Tibial nerve (tissue), 4 donors: ENCODE results near the gene SALL1. TPM values are rescaled to one million over a fixed set of nuclear protein-coding genes. Genes with fewer than 3 reads are reported as not detected.

ENCODE experiments used
- DNase-seq, 2 donors: peaks; one replicate each; pipeline ENCODE4 v3.0.0-alpha.2; 2019; ENCODE audit warnings: low spot score in 2 of 2
- H3K27ac ChIP-seq, 4 donors: fragments of 200-600 bp; sonication (generic) in 3 of 4; one replicate each; pipeline ENCODE4 v1.5.1; 2017 to 2019; ENCODE audit warnings: mild to moderate bottlenecking in 1 of 4
- H3K27me3 ChIP-seq, 2 donors: fragments of 200-600 bp; sonication (generic) in 1 of 2; one replicate each; pipeline versions ENCODE4 v1.5.1 to v1.6.0; 2017 to 2019
- H3K36me3 ChIP-seq, 3 donors: fragments of 200-600 bp; sonication (generic); one replicate each; pipeline ENCODE4 v1.5.1; 2018 to 2019
- H3K4me1 ChIP-seq, 4 donors: fragments of 200-600 bp; sonication (generic) in 3 of 4; one replicate each; pipeline ENCODE4 v1.5.1; 2017 to 2019
- H3K4me3 ChIP-seq, 4 donors: fragments of 200-600 bp; sonication (generic) in 3 of 4; one replicate each; pipeline ENCODE4 v1.5.1; 2017 to 2019; ENCODE audit warnings: mild to moderate bottlenecking in 1 of 4, moderate library complexity in 1 of 4
- H3K9me3 ChIP-seq, 4 donors: fragments of 200-600 bp; sonication (generic) in 3 of 4; one replicate each; pipeline ENCODE4 v1.5.1; 2017 to 2019
- CTCF ChIP-seq, 5 experiments: fragments of 200-600 bp in 3 of 5; fragments of 450-650 bp in 2 of 5; sonication (generic) in 3 of 5; IDR thresholded peaks; one replicate each; pipeline ENCODE4 v1.5.1; 2016 to 2019; ENCODE audit warnings: antibody characterized with exemption in 5 of 5, mild to moderate bottlenecking in 3 of 5, moderate library complexity in 2 of 5
- EP300 ChIP-seq, 2 donors: sonication (generic); formaldehyde crosslinking; IDR thresholded peaks; one replicate each; pipeline ENCODE4 v1.6.1; 2017; ENCODE audit warnings: antibody characterized with exemption in 2 of 2, mild to moderate bottlenecking in 1 of 2
- POLR2A ChIP-seq, 2 donors: fragments of 450-650 bp; IDR thresholded peaks; one replicate each; pipeline ENCODE4 v1.6.1; 2017; ENCODE audit warnings: antibody characterized with exemption in 2 of 2, mild to moderate bottlenecking in 2 of 2, moderate library complexity in 2 of 2
- WGBS, 2 donors: methylation state at CpG; one replicate each; pipeline ENCODE4 v1.1.5; 2018; 5-methylcytosine and 5-hydroxymethylcytosine counted together
- total RNA-seq, 4 donors: library from RNA; depleted of rRNA; stranded (reverse); fragments of >200 nt; gene quantifications; one replicate each; pipeline ENCODE4 v1.1.0, GENCODE V29; 2016

SALL1 gene
- total RNA-seq, 4 donors from 2014 or later = 0.21 to 1.4 (median 0.26) TPM

- 57 to 65% methylated on average over 6 of the region's 6 CpGs for WGBS, 2 donors
- Histone ChIP-seq H3K27me3 (peaks cover 0 to 4% of the 10 kb centered on the region in 2 donors), H3K36me3 (no peaks in the 10 kb centered on the region), H3K4me1 (no peaks in the 10 kb centered on the region), H3K9me3 (peaks cover 0 to 4% (median 0%) of the 10 kb centered on the region in 4 donors), H3K4me3 (no peak overlapping the region), H3K27ac (no peak overlapping the region)
- no peak for DNase-seq
- TF ChIP-seq POLR2A (IDR thresholded peaks at IDR 0.05) = no peak
- no peak for TF ChIP-seq EP300 (IDR thresholded peaks at IDR 0.05)
- TF ChIP-seq CTCF (IDR thresholded peaks at IDR 0.05) = no peak
Observed at GRCh38 chr16:51163894-51164566, 13.0 kb upstream of the SALL1 start.

- Histone ChIP-seq H3K4me3 (no peak overlapping the region), H3K4me1 (no peaks in the 10 kb centered on the region), H3K36me3 (no peaks in the 10 kb centered on the region), H3K27me3 (peaks cover 0 to 6% of the 10 kb centered on the region in 2 donors), H3K9me3 (peaks cover 0 to 4% (median 0%) of the 10 kb centered on the region in 4 donors), H3K27ac (no peak overlapping the region)
- TF ChIP-seq CTCF (IDR thresholded peaks at IDR 0.05) = no peak
- no peak for TF ChIP-seq EP300 (IDR thresholded peaks at IDR 0.05)
- no peak for TF ChIP-seq POLR2A (IDR thresholded peaks at IDR 0.05)
- DNase-seq = no peak
- 64 to 84% methylated on average over 2 of the region's 2 CpGs for WGBS, 2 donors
Observed at GRCh38 chr16:51163366-51163765, 12.3 kb upstream of the SALL1 start.

- peaks cover 0 to 4% (median 0%) of the 10 kb centered on the region in 4 donors for H3K9me3 ChIP-seq
- no peak overlapping the region for H3K27ac ChIP-seq
- no peak for DNase-seq
- H3K27me3 ChIP-seq = peaks cover 0 to 19% of the 10 kb centered on the region in 2 donors
- H3K36me3 ChIP-seq = no peaks in the 10 kb centered on the region
- no peaks in the 10 kb centered on the region for H3K4me1 ChIP-seq
- WGBS, 2 donors = 67 to 68% methylated on average over 2 of the region's 2 CpGs
- TF ChIP-seq POLR2A (IDR thresholded peaks at IDR 0.05) (no peak), EP300 (IDR thresholded peaks at IDR 0.05) (no peak), CTCF (IDR thresholded peaks at IDR 0.05) (no peak)
- H3K4me3 ChIP-seq = no peak overlapping the region
Observed at GRCh38 chr16:51161440-51162195, 10.5 kb upstream of the SALL1 start.

- 48 to 65% methylated on average over 6 of the region's 6 CpGs for WGBS, 2 donors
- Histone ChIP-seq H3K9me3 (peaks cover 0 to 4% (median 0%) of the 10 kb centered on the region in 4 donors), H3K4me3 (no peak overlapping the region), H3K4me1 (peaks cover 0 to 14% (median 0%) of the 10 kb centered on the region in 4 donors), H3K27ac (no peak overlapping the region), H3K27me3 (peaks cover 0 to 36% of the 10 kb centered on the region in 2 donors), H3K36me3 (no peaks in the 10 kb centered on the region)
- TF ChIP-seq CTCF (IDR thresholded peaks at IDR 0.05) (no peak), POLR2A (IDR thresholded peaks at IDR 0.05) (no peak), EP300 (IDR thresholded peaks at IDR 0.05) (no peak)
- DNase-seq = no peak
Observed at GRCh38 chr16:51159865-51160264, 8.8 kb upstream of the SALL1 start.

GRCh38 chr16:51159296-51159695, 8.2 kb upstream of the SALL1 start:
- no peaks in the 10 kb centered on the region for H3K36me3 ChIP-seq
- no peak overlapping the region for H3K4me3 ChIP-seq
- 86 to 89% methylated on average over 3 of the region's 3 CpGs for WGBS, 2 donors
- H3K27ac ChIP-seq = no peak overlapping the region
- peaks cover 0 to 42% of the 10 kb centered on the region in 2 donors for H3K27me3 ChIP-seq
- peaks cover 0 to 4% (median 0%) of the 10 kb centered on the region in 4 donors for H3K9me3 ChIP-seq
- H3K4me1 ChIP-seq = peaks cover 0 to 20% (median 0%) of the 10 kb centered on the region in 4 donors
- no peak for TF ChIP-seq CTCF (IDR thresholded peaks at IDR 0.05)
- no peak for DNase-seq
